Measurements from ENCODE around the gene CTTN.

Gene CTTN

GRCh38 chr11:70409437-70409836 lies 11.1 kb downstream of the CTTN start:
- no peak for TF ChIP-seq CTCF (IDR thresholded peaks at IDR 0.05; ENCODE audit: borderline replicate concordance, insufficient read depth, low read depth, low read length)
- no peak overlapping the region for H3K4me3 ChIP-seq (ENCODE audit: low read depth, low read length)

- H3K4me3 ChIP-seq (ENCODE audit: low read depth, low read length): no peak overlapping the region
- no peak for TF ChIP-seq CTCF (IDR thresholded peaks at IDR 0.05; ENCODE audit: borderline replicate concordance, insufficient read depth, low read depth, low read length)
Observed at GRCh38 chr11:70409871-70410270, 11.5 kb downstream of the CTTN start.

- TF ChIP-seq CTCF (IDR thresholded peaks at IDR 0.05; ENCODE audit: borderline replicate concordance, insufficient read depth, low read depth, low read length): no peak
Observed at GRCh38 chr11:70410276-70411205, 12.2 kb downstream of the CTTN start.

GRCh38 chr11:70411713-70412452 lies 13.6 kb downstream of the CTTN start:
- no peak for TF ChIP-seq CTCF (IDR thresholded peaks at IDR 0.05; ENCODE audit: borderline replicate concordance, insufficient read depth, low read depth, low read length)
- H3K4me3 ChIP-seq (ENCODE audit: low read depth, low read length): no peak overlapping the region

More at GRCh38 chr11:70410276-70411205, 12.2 kb downstream of the CTTN start:
- no peak overlapping the region for H3K4me3 ChIP-seq (ENCODE audit: low read depth, low read length)

GRCh38 chr11:70413151-70413550 lies 14.8 kb downstream of the CTTN start:
- no peak for TF ChIP-seq CTCF (IDR thresholded peaks at IDR 0.05; ENCODE audit: borderline replicate concordance, insufficient read depth, low read depth, low read length)
- H3K4me3 ChIP-seq (ENCODE audit: low read depth, low read length): no peak overlapping the region

- no peak for TF ChIP-seq CTCF (IDR thresholded peaks at IDR 0.05; ENCODE audit: borderline replicate concordance, insufficient read depth, low read depth, low read length)
- H3K4me3 ChIP-seq (ENCODE audit: low read depth, low read length): no peak overlapping the region
Observed at GRCh38 chr11:70414341-70415100, 16.2 kb downstream of the CTTN start.
